ENCODE results near the gene ABHD14A.
A peak's percentile ranks its signal among the peaks of the same experiment; 100 is the strongest.
"Not testable (repeated sequence)": the region's sequence is repeated elsewhere in the genome, so short reads cannot be mapped to it uniquely, and the experiment has no call there.

The ABHD14A gene

DNA sequence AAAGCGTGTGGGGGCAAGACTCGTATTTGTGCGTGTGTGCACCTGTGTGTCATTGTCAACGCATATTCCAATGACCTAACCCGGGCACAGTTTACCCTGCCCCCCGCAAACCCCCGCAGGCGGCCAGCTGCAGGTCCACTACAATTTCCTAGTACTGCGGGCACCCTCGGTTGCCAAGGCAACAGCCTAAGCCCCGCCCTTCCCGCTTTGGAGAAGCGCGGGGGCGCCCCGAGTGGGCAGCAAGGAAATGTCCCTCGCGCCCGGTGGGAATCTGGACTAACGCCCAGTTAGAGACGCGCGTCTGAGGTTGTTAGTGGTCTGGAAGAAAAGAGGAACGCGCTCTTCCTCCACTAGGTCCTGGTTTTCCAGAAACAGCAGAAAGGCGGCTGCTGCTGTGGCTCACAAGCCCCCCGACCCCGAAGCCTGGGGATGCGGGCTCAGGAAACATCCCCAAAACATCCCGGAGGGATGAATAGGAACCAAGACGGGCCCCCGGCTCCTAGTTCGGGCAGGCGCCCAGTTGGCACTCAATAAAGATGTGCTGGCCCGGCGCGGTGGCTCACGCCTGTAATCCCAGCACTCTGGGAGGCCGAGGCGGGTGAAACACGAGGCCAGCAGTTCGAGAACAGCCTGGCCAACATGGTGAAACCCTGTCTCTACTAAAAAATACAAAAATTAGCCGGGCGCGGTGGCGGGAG, 1.1 kb downstream of the ABHD14A start:
- no peak for DNase-seq

DNA sequence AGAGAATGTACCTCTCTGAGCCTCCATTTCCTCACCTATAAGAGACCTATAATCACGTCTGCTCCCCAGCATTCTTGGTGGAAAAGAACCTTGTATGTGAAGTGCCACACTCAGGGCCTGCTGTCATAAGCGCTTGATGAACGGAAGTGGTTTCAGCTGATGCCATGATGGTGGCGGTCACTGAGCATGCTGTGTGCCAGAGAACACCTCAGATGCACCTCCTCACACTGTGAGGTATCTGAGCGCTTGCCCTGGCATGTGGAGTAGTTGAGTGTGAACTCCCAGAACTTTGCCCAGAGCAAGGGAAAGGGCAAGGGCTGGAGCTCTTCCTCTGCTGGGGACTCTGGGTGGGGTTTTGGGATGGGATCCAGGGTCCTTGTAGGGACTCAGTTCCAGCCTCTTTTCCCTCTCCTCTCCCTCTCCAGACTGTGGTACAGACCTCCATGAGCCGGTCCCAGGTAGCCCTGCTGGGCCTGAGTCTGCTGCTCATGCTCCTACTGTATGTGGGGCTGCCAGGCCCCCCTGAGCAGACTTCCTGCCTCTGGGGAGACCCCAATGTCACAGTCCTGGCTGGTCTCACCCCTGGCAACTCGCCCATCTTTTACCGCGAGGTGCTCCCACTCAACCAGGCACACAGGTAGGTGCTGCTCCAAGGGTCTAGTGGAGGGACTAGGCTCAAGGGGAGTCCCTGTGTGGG, 2.7 kb downstream of the ABHD14A start:
- no peak for DNase-seq

DNA sequence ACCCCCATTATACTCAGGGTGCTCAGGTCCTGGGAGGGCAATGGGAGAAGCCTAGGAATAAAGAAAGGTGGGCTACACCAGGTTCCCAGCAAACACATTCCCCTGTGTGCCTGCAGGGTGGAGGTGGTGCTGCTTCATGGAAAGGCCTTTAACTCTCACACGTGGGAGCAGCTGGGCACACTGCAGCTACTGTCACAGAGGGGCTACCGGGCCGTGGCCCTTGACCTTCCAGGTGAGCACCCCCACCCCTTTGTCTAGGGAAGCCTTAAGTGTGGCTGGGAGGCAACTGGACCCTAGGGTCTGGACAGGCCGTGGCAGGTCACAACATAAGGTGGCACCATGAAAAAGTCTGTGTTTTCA, 3.3 kb downstream of the ABHD14A start:
- no peak for DNase-seq

DNA sequence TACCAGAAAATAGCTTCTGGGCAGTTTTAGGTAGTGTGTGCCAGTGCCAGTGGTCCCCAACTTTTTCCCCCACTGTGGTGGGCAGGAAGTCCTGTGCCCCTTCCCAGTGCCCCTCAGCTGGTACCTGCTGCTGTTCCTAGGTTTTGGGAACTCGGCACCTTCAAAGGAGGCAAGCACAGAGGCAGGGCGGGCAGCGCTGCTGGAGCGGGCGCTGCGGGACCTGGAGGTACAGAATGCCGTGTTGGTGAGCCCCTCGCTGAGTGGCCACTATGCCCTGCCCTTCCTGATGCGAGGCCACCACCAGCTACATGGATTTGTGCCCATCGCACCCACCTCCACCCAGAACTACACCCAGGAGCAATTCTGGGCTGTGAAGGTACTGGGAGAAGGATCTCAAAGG, 5.4 kb downstream of the ABHD14A start:
- no peak for DNase-seq

DNA sequence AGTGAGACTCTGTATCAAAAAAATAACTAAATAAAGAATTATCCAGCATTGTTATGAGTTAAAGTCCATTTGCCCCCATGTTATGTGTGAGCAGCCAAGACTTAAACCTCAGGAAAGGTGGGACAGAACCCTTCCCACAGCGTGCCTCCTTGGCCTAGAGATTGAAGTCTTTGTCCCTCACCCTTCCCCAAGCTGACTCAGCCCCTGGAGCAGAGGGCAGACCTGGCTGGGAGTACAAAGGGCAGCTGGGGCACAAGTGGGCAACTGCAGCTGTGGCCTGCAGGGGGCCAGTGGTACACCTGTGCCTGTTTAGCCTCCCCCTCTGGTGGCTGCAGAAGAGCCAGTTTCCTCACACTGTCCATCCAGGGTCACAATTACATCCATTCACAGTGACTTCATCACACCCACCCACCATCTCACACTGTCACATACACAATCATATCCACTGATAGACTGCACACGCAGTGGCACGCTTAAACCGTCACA, 7.5 kb downstream of the ABHD14A start:
- DNase-seq, result no peak

DNA sequence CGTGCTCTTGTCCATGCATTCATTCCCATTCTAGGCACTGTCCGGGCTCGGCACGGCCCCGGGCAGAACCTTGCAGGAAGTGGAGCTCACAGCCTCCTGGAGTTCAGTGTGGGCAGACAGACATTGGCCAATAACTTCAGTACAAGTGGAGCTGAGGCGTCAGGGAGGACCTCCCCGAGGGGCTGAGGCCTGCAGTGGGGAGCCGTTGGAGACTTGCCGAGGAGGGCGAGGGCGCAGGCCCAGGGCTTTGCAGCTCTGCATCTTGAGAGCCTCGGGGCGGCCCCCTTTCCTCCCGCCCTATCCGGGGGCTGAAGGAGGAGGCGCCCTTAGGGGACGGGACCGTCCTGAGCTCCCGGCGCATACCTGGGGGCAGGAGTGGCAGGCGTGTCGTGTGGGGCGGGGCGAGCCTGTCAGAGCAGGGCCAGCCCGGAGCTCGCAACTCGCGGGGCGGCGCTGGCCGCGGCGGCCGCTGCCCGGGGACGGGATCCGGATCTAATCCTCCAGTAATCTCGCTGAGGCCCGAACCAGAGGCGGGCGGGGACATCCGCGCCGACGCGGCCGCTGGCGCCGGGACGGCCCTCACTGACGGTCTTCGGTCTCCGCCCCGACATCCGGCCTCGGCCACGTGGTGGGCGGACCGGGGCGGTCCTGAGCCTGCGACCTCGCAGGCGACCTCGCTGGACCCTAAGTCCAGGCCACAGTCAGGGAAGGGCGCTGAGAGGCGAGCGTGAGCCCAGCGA, 8.1 kb downstream of the ABHD14A start, which contains the start of gene ACY1:
ACY1 (plus strand) TSS at position 698 of the 740 bp plus-strand sequence. CDS start 530 bp downstream, outside the sequence.
- DNase-seq, result no peak

DNA sequence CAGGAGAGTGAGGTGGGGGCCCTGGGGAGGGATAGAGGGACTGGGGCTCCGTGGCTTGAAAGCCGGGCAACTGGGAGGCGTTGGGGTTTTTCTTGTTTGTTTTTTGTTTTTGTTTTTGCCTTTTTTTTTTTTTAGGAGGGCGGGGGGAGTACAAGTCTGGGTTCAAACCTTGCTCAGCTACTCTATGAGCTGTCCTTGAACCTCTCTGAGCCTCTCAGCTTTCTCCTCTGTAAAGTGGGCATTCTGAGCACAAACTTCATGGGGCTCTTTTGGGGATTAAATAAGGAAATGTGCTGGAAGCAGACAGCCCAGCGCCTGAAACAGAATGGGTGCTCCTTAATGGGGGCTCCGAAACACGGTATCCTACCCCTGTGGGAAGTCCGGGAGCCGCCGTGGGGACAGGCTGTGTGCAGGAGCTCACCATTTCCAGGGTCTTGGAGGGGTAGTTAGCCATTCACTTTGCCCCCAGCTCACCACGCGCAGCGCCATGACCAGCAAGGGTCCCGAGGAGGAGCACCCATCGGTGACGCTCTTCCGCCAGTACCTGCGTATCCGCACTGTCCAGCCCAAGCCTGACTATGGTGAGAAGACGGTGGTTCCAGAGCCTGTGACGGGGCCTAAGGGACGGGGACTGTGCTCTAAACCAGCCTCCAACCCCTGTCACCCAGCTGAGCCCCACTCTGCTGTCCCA, 8.9 kb downstream of the ABHD14A start:
- DNase-seq, result no peak

DNA sequence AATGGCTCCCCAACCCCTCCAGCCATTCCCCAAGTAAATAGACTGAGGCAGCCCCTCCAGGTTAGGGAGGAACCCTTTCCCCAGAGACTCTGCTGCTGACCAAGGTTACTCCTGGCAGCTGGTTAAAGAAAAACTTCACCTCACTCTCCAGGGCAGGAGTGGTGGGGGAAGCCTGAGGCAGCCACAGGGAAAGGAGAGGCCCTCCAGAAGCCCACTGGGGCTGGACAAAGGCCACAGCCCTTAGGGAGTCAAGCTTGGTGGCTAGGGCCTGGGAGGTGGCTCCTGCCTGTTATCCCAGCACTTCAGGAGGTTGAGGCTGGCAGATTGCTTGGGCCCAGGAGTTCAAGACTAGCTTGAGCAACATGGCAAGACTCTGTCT, 9.4 kb downstream of the ABHD14A start:
- no peak for DNase-seq

DNA sequence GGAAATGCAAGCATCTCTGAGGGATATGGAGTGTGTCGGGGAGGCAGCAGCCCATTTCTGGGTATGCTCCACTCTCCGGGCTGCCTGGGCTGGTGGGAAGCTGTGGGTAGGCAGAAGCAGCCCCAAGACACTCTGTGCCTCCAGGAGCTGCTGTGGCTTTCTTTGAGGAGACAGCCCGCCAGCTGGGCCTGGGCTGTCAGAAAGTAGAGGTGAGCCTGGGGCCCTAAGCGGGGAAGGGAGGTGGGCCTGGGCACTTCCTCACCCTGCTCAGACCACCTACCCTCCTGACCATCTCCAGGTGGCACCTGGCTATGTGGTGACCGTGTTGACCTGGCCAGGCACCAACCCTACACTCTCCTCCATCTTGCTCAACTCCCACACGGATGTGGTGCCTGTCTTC, 10.2 kb downstream of the ABHD14A start:
- DNase-seq, result no peak

DNA sequence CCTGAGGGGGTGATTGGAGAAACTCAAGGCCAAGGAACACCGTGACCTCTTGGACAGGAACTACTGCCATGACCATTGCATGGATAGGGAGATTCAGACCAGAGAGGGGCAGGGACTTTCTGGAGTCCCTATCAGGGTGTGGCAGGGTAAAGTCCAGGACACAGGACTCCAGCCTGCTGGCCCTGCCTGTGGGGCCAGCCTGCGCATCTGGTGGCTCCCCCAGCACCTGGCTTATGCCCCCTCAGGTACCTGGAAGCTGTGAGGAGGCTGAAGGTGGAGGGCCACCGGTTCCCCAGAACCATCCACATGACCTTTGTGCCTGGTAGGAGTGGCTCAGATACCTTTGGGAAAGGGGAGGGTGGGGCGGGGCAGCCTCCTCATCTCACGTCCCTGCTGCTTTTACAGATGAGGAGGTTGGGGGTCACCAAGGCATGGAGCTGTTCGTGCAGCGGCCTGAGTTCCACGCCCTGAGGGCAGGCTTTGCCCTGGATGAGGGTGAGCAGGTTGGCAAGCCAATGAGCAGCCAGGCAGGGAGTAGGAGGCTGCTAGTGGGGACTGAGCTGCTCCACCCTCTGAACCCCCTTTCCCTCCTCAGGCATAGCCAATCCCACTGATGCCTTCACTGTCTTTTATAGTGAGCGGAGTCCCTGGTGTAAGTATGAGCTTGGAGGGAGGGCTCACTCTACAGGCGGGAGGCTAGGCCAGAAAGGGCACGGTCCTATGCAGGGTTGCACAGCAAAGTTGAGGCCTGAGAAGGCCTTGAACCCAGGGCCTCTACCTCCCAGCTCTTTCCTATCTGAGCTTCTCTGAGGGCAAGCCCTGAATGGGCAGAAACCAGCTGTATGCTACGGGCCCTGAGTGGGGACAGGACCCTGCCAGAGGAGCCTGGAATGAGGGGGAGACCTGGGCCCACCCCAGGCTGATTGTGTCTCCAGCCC, 11.4 kb downstream of the ABHD14A start:
- no peak for DNase-seq

DNA sequence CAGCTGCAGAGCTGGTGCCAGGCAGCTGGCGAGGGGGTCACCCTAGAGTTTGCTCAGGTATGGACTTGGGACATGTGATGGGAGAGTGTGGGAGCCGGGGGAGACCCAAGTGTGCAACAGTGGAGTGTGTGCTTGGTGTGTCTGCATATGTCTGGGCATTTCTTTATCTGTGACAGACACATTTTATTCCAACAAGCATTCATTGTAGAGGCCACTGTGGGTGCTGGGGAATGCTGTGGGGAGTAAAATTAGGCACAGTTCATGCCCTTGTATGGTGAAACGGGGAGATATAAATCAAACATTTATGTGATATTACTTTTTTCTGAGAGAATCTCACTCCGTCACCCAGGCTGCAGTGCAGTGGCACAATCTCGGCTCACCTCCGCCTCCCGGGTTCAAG, 12.7 kb downstream of the ABHD14A start:
- DNase-seq, result no peak

DNA sequence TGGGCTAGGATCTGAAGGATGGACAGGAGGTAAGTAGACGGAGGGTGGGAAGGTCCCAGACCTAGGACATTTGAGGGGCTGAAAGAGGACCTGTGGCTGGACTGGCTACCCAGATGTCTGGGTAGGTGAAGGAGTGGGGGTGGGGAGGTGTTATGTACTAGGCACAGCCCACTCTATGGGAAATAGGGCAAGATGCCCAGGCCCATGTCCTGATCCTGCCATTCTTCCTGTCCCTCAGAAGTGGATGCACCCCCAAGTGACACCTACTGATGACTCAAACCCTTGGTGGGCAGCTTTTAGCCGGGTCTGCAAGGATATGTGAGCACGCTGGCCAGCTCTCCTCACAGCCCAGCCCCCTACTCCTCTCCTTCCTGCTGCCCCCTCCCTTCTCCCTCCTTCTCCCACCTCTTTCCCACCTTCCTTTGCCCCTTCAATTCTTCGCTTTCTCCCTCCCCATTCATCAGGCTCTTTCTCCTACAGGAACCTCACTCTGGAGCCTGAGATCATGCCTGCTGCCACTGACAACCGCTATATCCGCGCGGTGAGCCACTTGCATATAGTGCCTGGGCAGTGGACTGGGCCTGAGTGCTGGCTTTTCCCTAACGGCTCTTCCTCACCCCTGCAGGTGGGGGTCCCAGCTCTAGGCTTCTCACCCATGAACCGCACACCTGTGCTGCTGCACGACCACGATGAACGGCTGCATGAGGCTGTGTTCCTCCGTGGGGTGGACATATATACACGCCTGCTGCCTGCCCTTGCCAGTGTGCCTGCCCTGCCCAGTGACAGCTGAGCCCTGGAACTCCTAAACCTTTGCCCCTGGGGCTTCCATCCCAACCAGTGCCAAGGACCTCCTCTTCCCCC, 13.7 kb downstream of the ABHD14A start:
- no peak for DNase-seq

DNA sequence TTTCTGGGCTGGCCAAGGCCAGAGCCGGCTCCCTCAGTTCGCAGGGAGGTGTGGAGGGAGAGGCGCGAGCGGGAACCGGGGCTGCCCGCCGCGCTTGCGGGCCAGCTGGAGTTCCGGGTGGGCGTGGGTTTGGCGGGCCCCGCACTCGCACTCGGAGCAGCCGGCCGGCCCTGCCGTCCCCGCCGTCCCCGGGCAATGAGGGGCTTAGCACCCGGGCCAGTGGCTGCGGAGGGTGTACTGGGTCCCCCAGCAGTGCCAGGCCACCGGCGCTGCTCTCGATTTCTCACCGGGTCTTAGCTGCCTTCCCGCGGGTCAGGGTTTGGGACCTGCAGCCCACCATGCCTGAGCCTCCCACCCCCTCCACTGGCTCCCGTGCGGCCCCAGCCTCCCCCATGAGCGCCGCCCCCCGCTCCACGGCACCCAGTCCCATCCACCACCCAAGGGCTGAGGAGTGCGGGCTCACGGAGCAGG, 15.7 kb downstream of the ABHD14A start:
- not testable (repeated sequence) for DNase-seq

DNA sequence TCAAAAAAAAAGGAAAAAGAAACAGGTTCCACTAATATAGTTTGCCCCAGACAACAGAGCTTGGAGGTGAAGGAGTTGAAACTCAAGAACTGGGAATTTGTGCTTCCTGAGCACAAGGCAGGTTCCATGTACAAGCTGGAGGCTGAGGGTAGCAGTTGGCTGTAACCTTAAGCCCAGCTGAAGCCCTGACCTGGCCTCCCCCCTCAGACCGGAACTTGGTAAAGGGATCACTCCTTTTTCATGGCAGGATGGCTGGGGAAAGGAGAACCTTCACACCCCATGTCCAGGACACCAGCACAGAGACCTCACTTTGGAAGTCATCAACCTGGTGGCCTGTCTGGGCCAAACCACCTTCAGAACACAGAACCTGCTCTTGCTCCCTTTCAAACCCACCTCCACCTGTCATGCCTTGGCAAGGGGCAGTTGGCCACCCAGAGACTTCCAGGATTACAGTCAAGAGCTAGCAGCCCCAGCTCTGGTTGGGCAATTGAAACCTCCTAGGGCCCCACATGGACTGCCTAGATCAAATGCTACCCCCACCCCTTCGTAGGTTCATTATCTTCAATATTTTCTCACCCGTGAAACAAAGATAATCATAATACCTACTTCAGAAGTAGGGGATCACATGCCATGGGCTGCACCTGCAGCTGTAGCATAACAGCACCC, 17.3 kb downstream of the ABHD14A start:
- DNase-seq, result no peak

DNA sequence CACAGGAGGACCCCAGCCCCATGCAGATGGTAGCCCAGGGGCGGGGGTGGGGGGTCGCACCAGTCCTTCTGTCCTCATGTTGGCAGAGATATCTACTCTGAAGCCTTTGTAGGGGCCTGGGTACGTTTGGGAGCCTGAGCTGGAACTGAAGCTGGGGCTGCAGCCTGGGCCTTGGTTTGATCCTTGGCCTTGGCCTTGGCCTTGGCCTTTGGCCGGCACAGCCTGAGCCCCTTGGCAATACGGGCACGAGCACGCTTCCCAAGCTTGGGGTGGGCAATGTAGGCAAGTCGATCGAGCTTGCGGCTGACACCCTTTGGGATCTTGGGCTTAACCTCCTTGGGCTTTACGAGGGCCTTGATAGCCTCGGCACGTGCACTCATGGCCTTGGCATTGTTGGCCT, 18.8 kb downstream of the ABHD14A start:
- DNase-seq, result not testable (repeated sequence)

DNA sequence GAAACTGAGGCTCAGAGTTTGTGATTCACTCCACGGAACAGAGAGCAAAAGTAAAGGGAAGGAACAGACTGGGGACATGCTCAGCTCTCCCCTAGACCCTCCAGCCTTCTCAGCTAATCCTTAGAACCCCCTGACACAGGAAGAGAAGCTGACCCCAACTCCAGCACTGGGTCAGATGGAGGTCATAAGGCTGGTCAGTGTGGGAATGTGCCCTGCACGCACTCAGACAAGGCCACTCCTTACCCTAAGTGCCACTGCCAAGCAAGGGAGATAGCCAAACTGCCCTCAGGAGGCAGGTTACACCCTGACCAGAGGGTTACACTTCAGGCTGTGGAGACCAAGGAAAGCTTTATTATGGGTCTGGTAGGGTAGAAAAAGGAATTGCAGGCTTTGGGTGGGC, 19.7 kb downstream of the ABHD14A start:
- DNase-seq, result no peak

DNA sequence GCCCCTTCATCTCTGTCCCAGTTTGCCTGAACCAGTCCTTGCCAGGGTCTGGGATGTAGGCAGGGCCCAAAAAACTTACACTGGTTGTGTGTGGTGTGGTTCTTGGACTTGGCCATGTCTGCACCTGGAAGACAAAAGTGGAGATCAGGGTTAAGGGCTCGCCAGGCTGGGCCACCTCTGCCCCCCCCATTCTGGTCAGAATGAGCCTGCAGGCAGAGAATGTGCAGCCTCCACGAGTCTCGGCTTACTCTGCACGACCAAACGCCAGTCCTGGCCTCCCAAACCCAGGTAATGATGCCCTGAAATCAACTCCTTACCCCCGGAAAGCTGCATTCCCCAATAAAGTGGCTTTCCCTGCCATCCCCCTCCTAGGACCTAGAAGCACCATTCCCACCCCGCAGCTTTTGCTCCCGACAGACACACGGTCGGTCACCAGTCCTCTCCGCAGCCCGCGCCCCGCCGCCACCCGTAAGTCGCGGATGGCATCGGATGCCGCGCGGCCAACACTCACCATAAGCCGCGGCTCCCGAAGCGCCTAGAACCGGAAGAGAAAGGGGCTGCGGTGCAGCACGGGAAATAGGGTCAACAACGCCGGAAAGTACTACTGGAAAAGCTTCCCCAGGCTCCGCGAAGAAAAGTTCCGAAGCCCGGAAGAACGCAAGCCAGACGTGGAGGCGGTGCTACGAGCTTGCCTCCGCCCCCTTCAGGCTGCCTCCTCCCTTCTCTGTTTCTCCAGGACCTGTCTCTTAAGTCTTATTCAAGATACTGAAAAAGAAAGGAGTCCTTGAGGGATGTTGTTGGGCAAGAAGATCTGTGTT, 20.7 kb downstream of the ABHD14A start, which contains the start of gene RPL29:
RPL29 (minus strand) TSS at position 550 of the 818 bp plus-strand sequence; CDS start at position 116, 434 bp downstream.
- DNase-seq, result peak; percentile 68

DNA sequence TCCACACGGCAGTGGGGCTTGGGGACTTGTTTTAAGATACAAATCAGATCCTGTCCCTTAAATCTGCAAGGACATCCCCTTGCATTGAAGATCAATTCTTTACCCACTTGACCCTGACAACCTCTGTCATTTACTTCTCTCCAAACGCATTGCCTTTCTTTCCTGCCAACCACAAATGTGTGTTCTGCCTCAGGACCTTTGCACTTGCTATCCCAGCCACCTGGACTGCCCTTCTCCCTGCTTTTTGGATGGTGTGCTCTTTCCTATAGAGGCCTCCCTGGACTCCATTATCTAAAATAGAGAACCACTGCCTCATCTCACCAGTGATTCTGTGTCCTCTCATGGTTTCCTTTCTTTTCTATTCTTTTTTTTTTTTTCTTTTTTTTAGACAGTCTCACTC, 22.3 kb downstream of the ABHD14A start:
- no peak for DNase-seq

DNA sequence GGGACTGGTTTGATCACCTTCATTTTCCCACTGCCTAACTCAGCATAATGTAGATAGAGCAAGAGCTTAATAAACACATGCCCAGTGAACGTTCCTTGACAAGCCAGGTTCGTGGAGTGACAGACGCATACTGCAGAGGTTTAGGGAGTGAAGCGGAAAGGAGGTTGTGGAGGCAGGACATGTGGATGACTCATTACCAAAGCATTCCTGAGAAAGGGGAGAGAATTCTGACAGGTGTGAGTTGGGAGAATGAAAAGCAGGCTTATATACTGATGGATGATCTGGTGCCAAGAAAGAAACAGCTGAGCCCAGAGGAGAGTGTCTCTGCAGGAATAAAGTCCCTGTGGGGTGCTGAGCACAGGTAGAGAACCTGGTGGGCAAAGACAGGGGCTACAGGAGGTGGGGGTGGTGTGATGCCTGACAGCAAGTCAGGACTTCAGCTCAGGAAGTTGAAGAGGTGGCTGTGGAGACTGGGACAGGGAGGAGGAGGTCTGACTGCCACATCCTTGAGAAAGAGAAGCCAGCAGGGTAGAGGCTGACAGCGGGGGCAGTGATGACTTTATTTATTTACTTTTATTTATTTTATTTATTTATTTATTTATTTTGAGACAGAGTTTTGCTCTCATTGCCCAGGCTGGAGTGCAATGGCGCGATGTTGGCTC, 23.2 kb downstream of the ABHD14A start:
- DNase-seq, result no peak

Measured in NCI-H1694 treated with DMSO at 0.1 percent for 48 hours (cell line).